ENCODE data around the gene HHIPL2. TPM values are rescaled to one million over a fixed set of nuclear protein-coding genes. Genes with fewer than 3 reads are reported as not detected.
A peak's percentile ranks its signal among the peaks of the same experiment; 100 is the strongest.

The HHIPL2 gene
- total RNA-seq (2021; ENCODE audit: unreplicated experiment): 14.7 TPM
- 18.3 TPM for polyA plus RNA-seq (2012; ENCODE audit: insufficient read length)
- Bru-seq, nascent RNA: percentile 53 among the genes with signal in this experiment
- BruChase-seq, experiment 1, labeled RNA remaining after a 2-hour chase: percentile 57 among the genes with signal in this experiment
- percentile 63 among the genes with signal in this experiment for BruChase-seq, experiment 2, labeled RNA remaining after a 6-hour chase
- long read RNA-seq, transcript HHIPL2-201 (9 exons, 2,575 nt): major isoform, 52 of 67 reads
- long read RNA-seq, partial matches to known transcripts: 4 of 67 reads
- long read RNA-seq, other reads (novel, unspliced or antisense): 11 of 67 reads

DNA sequence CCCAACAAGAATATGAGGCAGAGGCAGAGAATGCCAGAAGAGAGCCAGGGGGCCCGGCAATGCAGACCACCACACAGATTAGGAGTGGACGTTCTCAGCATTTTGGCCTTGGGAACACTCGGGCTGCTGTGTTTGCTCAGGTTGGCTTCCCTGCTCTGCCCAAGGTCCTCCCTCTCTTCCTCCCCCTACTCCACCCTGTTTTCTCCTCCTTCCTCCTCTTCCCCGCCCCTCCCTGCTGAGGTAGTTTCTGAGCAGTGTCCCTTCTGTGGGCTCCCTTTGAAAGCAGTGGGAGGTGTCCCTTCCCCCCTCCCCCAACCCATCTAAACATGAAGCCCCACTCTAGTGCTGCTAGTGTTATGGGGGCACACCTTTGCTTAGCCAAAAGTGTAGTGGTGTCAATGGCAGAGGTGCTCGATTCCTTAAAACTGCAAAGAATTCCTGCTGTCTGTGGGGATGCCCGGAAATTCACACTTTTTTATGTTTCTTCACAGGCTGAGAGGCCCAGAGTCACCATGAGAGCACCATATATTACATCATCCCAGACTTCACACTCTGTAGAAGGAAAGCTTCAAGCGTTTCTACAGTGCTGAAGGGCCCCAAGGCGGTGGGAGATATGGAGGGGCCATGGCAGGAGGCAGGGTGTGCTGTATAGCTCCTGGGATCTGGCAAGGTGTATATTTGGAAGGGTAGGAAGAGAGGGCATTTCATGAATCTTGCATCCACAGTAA lies at the start of gene HHIPL2:
Gene HHIPL2, minus strand, starts transcription at position 161 of the 728 bp plus-strand sequence. Its CDS starts 60 bp downstream, at position 101.
- intact Hi-C loops (cut with micrococcal nuclease; ENCODE audit: unreplicated experiment): no loop called here
- H3K36me3 ChIP-seq (ENCODE audit: control insufficient read depth, insufficient read depth, low read length): no peaks in the 10 kb centered on the region

DNA sequence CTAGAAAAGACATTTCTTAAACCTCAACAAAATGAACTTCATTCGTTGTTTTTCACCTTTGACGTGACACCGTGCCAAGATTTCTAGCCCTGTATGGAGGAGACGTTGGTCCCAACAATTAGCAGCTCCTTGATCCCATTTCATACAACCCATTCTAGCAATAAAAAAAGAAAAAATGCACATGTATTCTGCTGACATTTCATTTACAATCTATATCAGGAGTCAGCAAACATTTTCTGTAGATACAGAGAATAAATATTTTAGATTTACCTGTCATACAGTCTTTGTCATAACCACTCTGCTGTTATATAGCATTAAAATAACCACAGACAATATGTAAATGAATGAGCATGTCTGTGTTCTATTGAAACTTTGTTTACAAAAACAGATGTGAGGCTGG lies 48.8 kb upstream of the HHIPL2 start:
- POLR2A ChIA-PET: no interaction called here

More for the DNA sequence above, at the start of gene HHIPL2:
- DNase-seq (ENCODE audit: low read depth, low spot score) (no peak), ATAC-seq (peak; percentile 28; the same call in 1 of the 2 replicates)
- in situ Hi-C loops (cut with HindIII; ENCODE audit: low pct_unique_long_range_greater_than_20kb, low sequenced_read_pairs): no loop called here
- POLR2A ChIA-PET: no interaction called here
- TF ChIP-seq, protein P1, sequence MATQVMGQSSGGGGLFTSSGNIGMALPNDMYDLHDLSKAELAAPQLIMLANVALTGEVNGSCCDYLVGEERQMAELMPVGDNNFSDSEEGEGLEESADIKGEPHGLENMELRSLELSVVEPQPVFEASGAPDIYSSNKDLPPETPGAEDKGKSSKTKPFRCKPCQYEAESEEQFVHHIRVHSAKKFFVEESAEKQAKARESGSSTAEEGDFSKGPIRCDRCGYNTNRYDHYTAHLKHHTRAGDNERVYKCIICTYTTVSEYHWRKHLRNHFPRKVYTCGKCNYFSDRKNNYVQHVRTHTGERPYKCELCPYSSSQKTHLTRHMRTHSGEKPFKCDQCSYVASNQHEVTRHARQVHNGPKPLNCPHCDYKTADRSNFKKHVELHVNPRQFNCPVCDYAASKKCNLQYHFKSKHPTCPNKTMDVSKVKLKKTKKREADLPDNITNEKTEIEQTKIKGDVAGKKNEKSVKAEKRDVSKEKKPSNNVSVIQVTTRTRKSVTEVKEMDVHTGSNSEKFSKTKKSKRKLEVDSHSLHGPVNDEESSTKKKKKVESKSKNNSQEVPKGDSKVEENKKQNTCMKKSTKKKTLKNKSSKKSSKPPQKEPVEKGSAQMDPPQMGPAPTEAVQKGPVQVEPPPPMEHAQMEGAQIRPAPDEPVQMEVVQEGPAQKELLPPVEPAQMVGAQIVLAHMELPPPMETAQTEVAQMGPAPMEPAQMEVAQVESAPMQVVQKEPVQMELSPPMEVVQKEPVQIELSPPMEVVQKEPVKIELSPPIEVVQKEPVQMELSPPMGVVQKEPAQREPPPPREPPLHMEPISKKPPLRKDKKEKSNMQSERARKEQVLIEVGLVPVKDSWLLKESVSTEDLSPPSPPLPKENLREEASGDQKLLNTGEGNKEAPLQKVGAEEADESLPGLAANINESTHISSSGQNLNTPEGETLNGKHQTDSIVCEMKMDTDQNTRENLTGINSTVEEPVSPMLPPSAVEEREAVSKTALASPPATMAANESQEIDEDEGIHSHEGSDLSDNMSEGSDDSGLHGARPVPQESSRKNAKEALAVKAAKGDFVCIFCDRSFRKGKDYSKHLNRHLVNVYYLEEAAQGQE (IDR thresholded peaks at IDR 0.05; ENCODE audit: insufficient read depth in 1 of 2, low read depth in 2 of 2, low read length in 1 of 2): no peak
- TF ChIP-seq TCF7L2 (IDR thresholded peaks at IDR 0.05; ENCODE audit: low read depth, low read length) (no peak), POLR2AphosphoS5 (IDR thresholded peaks at IDR 0.05; ENCODE audit: low read depth, low read length) (no peak)
- TF ChIP-seq, protein P2, sequence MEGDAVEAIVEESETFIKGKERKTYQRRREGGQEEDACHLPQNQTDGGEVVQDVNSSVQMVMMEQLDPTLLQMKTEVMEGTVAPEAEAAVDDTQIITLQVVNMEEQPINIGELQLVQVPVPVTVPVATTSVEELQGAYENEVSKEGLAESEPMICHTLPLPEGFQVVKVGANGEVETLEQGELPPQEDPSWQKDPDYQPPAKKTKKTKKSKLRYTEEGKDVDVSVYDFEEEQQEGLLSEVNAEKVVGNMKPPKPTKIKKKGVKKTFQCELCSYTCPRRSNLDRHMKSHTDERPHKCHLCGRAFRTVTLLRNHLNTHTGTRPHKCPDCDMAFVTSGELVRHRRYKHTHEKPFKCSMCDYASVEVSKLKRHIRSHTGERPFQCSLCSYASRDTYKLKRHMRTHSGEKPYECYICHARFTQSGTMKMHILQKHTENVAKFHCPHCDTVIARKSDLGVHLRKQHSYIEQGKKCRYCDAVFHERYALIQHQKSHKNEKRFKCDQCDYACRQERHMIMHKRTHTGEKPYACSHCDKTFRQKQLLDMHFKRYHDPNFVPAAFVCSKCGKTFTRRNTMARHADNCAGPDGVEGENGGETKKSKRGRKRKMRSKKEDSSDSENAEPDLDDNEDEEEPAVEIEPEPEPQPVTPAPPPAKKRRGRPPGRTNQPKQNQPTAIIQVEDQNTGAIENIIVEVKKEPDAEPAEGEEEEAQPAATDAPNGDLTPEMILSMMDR (IDR thresholded peaks at IDR 0.05): no peak
- no TSS peak for BruUV-seq (replicated peaks)
- Histone ChIP-seq H3K27ac (ENCODE audit: low read length) (peak within 1 kb of the TSS; percentile 73), H3K4me1 (ENCODE audit: control insufficient read depth, insufficient read depth, low read length) (peaks cover 30% of the 10 kb centered on the region), H3K9me3 (ENCODE audit: control insufficient read depth, insufficient read depth, low read depth, low read length) (no peaks in the 10 kb centered on the region), H3K4me3 (ENCODE audit: low read depth in 2 of 2, low read length in 2 of 2) (peak within 1 kb of the TSS; percentile 27 to 59), H3K27me3 (ENCODE audit: control insufficient read depth, insufficient read depth, low read length) (no peaks in the 10 kb centered on the region)
- CTCF ChIA-PET: no interaction called here

More for the DNA sequence above, 48.8 kb upstream of the HHIPL2 start:
- Histone ChIP-seq H3K36me3 (ENCODE audit: control insufficient read depth, insufficient read depth, low read length) (no peaks in the 10 kb centered on the region), H3K27ac (ENCODE audit: low read length) (no peak overlapping the region), H3K4me3 (ENCODE audit: low read depth in 2 of 2, low read length in 2 of 2) (no peak overlapping the region), H3K27me3 (ENCODE audit: control insufficient read depth, insufficient read depth, low read length) (no peaks in the 10 kb centered on the region; the same call in 1 of the 2 replicates), H3K9me3 (ENCODE audit: control insufficient read depth, insufficient read depth, low read depth, low read length) (no peaks in the 10 kb centered on the region), H3K4me1 (ENCODE audit: control insufficient read depth, insufficient read depth, low read length) (no peaks in the 10 kb centered on the region)
- in situ Hi-C loops (cut with HindIII; ENCODE audit: low pct_unique_long_range_greater_than_20kb, low sequenced_read_pairs) (no loop called here), intact Hi-C loops (cut with micrococcal nuclease; ENCODE audit: unreplicated experiment) (no loop called here)
- CTCF ChIA-PET: no interaction called here
- ATAC-seq (no peak), DNase-seq (ENCODE audit: low read depth, low spot score) (no peak)
- no TSS peak for BruUV-seq (replicated peaks)
- TF ChIP-seq, protein P2 (IDR thresholded peaks at IDR 0.05): no peak
- TF ChIP-seq POLR2AphosphoS5 (IDR thresholded peaks at IDR 0.05; ENCODE audit: low read depth, low read length): no peak
- TF ChIP-seq, protein P1 (IDR thresholded peaks at IDR 0.05; ENCODE audit: insufficient read depth in 1 of 2, low read depth in 2 of 2, low read length in 1 of 2): no peak
- no peak for TF ChIP-seq SIN3A (IDR thresholded peaks at IDR 0.05; ENCODE audit: borderline replicate concordance, insufficient read depth, low read depth, low read length)
- no peak for TF ChIP-seq TCF7L2 (IDR thresholded peaks at IDR 0.05; ENCODE audit: low read depth, low read length)
